Breast epithelium (tissue), 4 donors: ENCODE results near the gene MACROD2. TPM values are rescaled to one million over a fixed set of nuclear protein-coding genes. Genes with fewer than 3 reads are reported as not detected.

Source experiments
- DNase-seq, 2 donors: peaks; one replicate each; pipeline ENCODE4 v3.0.0-alpha.2; 2019; ENCODE audit warnings: low spot score in 2 of 2
- H3K27ac ChIP-seq, 2 donors: fragments of 200-600 bp; sonication (generic) in 1 of 2; one replicate each; pipeline ENCODE4 v1.5.1; 2016 to 2019; ENCODE audit warnings: mild to moderate bottlenecking in 1 of 2
- H3K27me3 ChIP-seq, 2 donors: fragments of 200-600 bp; sonication (generic) in 1 of 2; one replicate each; pipeline versions ENCODE4 v1.5.1 to v1.6.0; 2017 to 2019; ENCODE audit warnings: control low read depth in 1 of 2, mild to moderate bottlenecking in 1 of 2
- H3K36me3 ChIP-seq: fragments of 200-600 bp; one replicate; pipeline ENCODE4 v1.5.1; 2019
- H3K4me1 ChIP-seq, 2 donors: fragments of 200-600 bp; sonication (generic); one replicate each; pipeline ENCODE4 v1.5.1; 2016 to 2019; ENCODE audit warnings: control low read depth in 1 of 2
- H3K4me3 ChIP-seq, 3 donors: fragments of 200-600 bp; sonication (generic); 1 replicate in 2 of 3; 2 replicates in 1 of 3; pipeline ENCODE4 v1.5.1; 2016 to 2019; ENCODE audit warnings: mild to moderate bottlenecking in 3 of 3, moderate library complexity in 2 of 3
- H3K9me3 ChIP-seq, 2 donors: fragments of 200-600 bp; sonication (generic) in 1 of 2; one replicate each; pipeline ENCODE4 v1.5.1; 2016 to 2019; ENCODE audit warnings: control low read depth in 1 of 2
- POLR2A ChIP-seq: fragments of 450-650 bp; IDR thresholded peaks from one replicate; pipeline ENCODE4 v1.6.1; 2016; ENCODE audit warnings: antibody characterized with exemption, mild to moderate bottlenecking, moderate library complexity
- POLR2AphosphoS5 ChIP-seq, 3 donors: sonication (generic); formaldehyde crosslinking; IDR thresholded peaks; one replicate each; pipeline ENCODE4 v1.6.1; 2017; ENCODE audit warnings: antibody characterized with exemption in 3 of 3
- intact Hi-C: fragments of 100-400 bp; cut with DNase I; formaldehyde crosslinking; loops from one replicate; pipeline ENCODE4 v1.15.1; 2023; ENCODE audit warnings: low total_unique reads
- total RNA-seq, 3 donors: library from RNA; depleted of rRNA; stranded (reverse); fragments of >200 nt; gene quantifications; one replicate each; pipeline ENCODE4 v1.1.0, GENCODE V29; 2016
- TF ChIP-seq, protein P1 (sequence below), 3 donors: fragments of 450-650 bp; IDR thresholded peaks; one replicate each; pipeline ENCODE4 v1.5.1; 2016 to 2017; ENCODE audit warnings: antibody characterized with exemption in 3 of 3, mild to moderate bottlenecking in 3 of 3, moderate library complexity in 3 of 3

Gene MACROD2
- total RNA-seq, 3 donors from 2014 or later = 6.7 to 26.8 (median 8.8) TPM

DNA sequence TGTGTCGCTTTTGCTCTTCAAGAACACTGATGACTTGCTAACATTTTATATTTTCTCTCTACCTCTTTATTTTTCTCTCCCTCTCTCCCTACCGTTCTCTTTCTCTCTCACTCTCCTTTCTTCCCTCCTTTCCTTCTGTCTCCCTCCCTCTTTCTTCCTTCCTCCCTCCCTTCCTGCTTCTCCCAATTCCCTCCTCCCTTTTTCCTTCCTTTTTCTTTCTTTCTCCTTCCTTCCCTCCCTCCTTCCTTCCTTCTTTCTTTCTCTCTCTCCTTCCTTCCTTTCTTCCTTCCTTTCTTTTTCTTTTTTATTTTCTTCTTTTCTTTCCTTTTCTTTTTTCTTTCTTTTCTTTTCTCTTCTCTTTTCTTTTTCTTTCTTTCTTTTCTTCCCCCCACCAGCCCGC, 1511.8 kb downstream of the MACROD2 start:
- Histone ChIP-seq H3K27me3 (no peaks in the 10 kb centered on the region), H3K4me1 (no peaks in the 10 kb centered on the region), H3K4me3 (no peak overlapping the region), H3K27ac (no peak overlapping the region), H3K9me3 (no peaks in the 10 kb centered on the region), H3K36me3 (no peaks in the 10 kb centered on the region)
- TF ChIP-seq POLR2AphosphoS5 (IDR thresholded peaks at IDR 0.05) (no peak), POLR2A (no peak)
- TF ChIP-seq, protein P1, sequence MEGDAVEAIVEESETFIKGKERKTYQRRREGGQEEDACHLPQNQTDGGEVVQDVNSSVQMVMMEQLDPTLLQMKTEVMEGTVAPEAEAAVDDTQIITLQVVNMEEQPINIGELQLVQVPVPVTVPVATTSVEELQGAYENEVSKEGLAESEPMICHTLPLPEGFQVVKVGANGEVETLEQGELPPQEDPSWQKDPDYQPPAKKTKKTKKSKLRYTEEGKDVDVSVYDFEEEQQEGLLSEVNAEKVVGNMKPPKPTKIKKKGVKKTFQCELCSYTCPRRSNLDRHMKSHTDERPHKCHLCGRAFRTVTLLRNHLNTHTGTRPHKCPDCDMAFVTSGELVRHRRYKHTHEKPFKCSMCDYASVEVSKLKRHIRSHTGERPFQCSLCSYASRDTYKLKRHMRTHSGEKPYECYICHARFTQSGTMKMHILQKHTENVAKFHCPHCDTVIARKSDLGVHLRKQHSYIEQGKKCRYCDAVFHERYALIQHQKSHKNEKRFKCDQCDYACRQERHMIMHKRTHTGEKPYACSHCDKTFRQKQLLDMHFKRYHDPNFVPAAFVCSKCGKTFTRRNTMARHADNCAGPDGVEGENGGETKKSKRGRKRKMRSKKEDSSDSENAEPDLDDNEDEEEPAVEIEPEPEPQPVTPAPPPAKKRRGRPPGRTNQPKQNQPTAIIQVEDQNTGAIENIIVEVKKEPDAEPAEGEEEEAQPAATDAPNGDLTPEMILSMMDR (IDR thresholded peaks at IDR 0.05) = no peak
- no peak for DNase-seq
- intact Hi-C loops = no loop called here

- no peak for DNase-seq
- H3K27me3 ChIP-seq = no peaks in the 10 kb centered on the region
- TF ChIP-seq, protein P1 (IDR thresholded peaks at IDR 0.05) = no peak
- TF ChIP-seq POLR2A (no peak), POLR2AphosphoS5 (IDR thresholded peaks at IDR 0.05) (no peak)
- H3K36me3 ChIP-seq = no peaks in the 10 kb centered on the region
- intact Hi-C loops = no loop called here
- H3K4me1 ChIP-seq = no peaks in the 10 kb centered on the region
- H3K9me3 ChIP-seq = no peaks in the 10 kb centered on the region
- H3K27ac ChIP-seq = no peak overlapping the region
- H3K4me3 ChIP-seq = no peak overlapping the region
Observed at GRCh38 chr20:15511551-15511950, 1516.2 kb downstream of the MACROD2 start.

GRCh38 chr20:15512916-15513315, 1517.6 kb downstream of the MACROD2 start:
- H3K27ac ChIP-seq = no peak overlapping the region
- H3K4me1 ChIP-seq = no peaks in the 10 kb centered on the region
- no peaks in the 10 kb centered on the region for H3K27me3 ChIP-seq
- no peak for DNase-seq
- no peaks in the 10 kb centered on the region for H3K9me3 ChIP-seq
- no peak overlapping the region for H3K4me3 ChIP-seq
- no peak for TF ChIP-seq POLR2A
- TF ChIP-seq, protein P1 (IDR thresholded peaks at IDR 0.05) = no peak
- no peak for TF ChIP-seq POLR2AphosphoS5 (IDR thresholded peaks at IDR 0.05)
- intact Hi-C loops = no loop called here
- H3K36me3 ChIP-seq = no peaks in the 10 kb centered on the region

DNA sequence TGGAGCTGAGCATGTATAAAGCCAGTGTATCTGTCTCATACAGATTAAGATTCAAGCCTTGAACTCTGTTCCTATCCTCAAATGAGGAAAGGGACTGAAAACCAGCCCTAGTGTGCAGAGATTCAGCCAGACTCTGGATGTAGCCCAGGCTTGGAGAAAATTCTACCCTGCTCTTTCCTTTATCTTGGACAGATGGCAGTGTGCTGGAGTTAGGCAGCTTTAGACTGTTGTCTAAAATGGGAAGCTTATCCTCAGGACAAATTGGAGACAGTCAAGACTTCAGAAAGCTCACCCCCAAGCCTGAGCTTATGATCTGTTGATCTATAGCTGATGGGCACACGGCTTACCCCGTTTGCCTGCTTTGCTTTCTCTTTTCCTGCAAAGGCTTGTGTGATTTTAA, 1520.4 kb downstream of the MACROD2 start:
- Histone ChIP-seq H3K9me3 (no peaks in the 10 kb centered on the region), H3K4me3 (no peak overlapping the region), H3K4me1 (no peaks in the 10 kb centered on the region), H3K27ac (no peak overlapping the region), H3K27me3 (no peaks in the 10 kb centered on the region), H3K36me3 (no peaks in the 10 kb centered on the region)
- intact Hi-C loops = loop anchor here (5.0 kb wide), 1 partner anchor 1698 kb away; no protein-coding TSS in a partner anchor
- no peak for DNase-seq
- TF ChIP-seq, protein P1 (IDR thresholded peaks at IDR 0.05) = no peak
- TF ChIP-seq POLR2AphosphoS5 (IDR thresholded peaks at IDR 0.05) = no peak
- TF ChIP-seq POLR2A = no peak

DNA sequence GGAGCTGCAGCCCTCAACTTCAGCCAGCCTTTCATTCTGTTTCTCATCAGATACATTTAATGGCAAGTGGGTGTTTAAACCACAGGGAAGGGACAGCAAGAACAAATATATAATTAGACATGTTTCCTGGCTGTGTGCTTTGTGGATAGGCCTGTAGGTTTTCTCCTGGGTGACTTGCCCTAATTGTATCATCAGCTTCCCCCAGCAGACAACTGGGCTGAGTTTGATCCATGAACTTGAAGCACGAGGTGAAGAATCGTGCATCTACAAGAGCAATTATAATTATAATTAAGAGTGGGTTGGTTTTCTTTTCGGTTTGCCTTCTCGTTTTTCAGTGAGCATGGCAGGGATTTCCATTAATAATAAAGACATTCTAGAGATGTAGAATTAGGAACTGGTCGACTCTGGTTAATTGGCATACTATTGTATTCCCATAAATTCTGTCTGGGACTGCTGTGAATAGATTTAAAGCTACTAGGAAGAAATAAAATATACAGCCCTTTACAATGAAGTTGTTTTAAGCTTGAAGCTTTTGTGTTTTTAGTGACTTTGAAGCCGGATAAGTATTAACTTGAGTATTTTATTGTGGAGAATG, 1525.7 kb downstream of the MACROD2 start:
- Histone ChIP-seq H3K27ac (no peak overlapping the region), H3K27me3 (no peaks in the 10 kb centered on the region), H3K4me1 (no peaks in the 10 kb centered on the region), H3K9me3 (no peaks in the 10 kb centered on the region), H3K4me3 (no peak overlapping the region), H3K36me3 (no peaks in the 10 kb centered on the region)
- DNase-seq = no peak
- intact Hi-C loops = no loop called here
- TF ChIP-seq, protein P1 (IDR thresholded peaks at IDR 0.05) = no peak
- TF ChIP-seq POLR2AphosphoS5 (IDR thresholded peaks at IDR 0.05) (no peak), POLR2A (no peak)
